HG02981 (cell line): ENCODE data around the gene ZDHHC19.
"Not testable (repeated sequence)": the region's sequence is repeated elsewhere in the genome, so short reads cannot be mapped to it uniquely, and the experiment has no call there.

Experiments used
- ATAC-seq: cut with Tn5 transposase; IDR thresholded peaks from one replicate; pipeline ENCODE4 v1.9.1; 2021; ENCODE audit warnings: mild to moderate bottlenecking, moderate library complexity; ENCODE audit not compliant: unreplicated experiment

ZDHHC19 gene

GRCh38 chr3:196179380-196180308 lies 31.6 kb downstream of the ZDHHC19 start:
- ATAC-seq: peak; percentile 48

DNA sequence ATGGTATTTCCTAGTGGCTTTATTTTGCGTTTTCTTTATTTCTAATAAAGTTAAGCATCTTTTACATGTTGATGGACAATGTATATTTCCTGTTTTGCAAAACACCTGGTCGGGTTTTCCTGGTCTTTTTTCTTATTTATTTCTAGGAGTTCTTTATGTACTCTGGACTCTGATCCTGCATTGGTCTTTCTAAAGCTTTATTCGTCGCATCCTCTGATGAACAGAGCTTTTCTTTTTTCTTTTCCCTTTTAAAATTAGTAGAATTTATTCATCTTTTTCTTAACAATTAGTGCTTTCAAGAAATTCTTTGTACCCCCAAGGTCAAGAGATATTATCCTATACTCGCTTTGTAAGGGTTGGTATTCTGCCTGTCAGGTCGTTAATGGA lies 32.2 kb downstream of the ZDHHC19 start:
- ATAC-seq: no peak

DNA sequence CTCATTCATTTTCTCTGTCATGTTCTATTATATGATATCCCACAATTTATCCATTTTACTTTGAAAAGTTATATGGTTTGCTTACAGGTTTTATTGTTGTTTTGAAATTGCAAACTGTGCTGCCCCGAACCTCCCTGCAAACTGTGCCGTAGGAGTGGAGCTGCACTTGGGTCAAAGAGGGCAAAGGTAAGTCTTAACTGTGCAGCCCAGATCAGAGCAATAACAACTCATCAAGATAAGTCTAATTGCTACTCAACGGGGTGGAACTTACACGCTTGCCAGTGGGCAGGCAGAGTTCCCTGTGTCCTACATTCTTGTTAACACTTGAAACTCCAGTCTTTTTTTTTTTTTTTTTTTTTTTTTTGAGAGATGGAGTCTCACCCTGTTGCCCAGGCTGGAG lies 33.2 kb downstream of the ZDHHC19 start:
- no peak for ATAC-seq

DNA sequence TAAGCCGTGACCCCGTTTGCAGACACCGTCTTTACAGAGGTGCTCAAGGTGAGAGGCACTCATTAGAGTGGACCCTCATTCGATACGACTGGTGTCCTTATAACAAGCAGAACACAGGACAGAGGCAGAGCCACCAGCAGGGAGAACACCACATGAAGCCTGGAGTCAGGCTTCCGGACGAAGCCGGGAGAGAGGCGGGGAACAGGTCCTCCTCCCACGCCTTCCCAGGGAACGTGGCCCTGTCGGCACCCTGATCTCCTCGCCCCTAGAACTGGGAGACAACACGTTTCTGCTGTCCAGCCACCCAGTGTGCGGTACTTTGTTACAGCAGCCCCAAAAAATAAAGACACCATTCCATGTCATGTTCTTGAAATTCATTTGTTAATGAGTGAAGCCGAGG lies 33.6 kb downstream of the ZDHHC19 start:
- no peak for ATAC-seq

DNA sequence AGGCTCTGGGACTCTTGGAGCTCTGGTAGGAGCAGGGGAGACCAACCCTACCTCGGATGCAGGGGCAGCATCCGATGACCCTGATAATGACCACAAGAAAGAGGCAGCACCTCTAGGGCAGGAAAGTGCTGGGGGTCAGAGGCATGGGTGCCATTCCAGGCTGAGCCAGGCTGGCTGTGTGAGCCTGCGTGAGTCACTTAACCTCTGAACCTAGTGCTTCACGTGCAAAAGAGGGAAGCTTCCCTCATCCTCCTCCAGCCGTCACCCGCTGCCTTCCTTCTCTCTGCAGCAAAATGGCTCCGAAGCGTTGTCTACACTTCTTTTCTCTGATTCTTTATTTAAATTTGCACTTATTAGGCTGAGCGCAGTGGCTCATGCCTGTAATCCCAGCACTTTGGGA lies 35.5 kb downstream of the ZDHHC19 start:
- ATAC-seq: no peak

DNA sequence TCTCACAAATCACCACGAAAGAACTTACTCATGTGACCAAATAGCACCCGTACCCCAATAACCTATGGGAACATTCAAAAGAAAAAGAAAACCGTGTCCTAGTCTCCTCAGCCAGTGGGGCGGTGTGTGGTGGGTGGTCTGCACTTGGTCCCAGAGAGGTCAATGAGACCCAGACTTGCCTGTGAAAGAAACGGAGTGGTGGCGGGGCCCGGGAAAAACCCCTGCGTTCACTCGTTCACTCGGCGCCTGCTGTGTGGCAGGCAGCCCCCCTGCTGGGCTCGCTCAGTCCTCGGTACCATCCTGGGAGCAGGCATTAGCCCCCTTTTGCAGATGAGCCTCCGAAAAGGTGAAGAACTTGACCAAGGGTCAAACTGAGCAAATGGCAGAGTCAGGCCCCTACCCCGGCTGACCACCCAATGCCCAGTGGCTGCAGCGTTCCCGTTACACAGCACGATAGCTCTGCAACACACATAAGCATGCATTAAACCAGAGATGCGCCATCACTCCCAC lies 36.0 kb downstream of the ZDHHC19 start:
- ATAC-seq: no peak

DNA sequence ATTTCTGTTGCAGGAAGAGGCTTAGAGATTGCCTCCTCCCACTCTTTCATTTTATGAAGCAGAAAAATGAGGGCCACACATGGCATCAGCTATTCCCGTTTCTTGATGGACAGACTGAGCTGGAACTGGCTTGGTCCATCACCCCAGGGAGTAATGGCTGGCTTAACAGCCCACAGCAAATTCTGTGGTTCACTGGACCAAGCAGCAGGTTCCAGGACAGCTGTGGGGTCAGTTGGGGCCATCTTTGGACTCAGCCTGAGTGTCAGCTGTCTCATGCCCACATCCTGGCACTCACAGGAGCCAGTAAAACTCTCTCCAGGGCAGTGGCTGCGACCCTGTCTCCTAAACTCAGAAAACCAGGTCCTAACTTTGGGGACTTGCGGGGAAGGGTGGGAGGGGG lies 36.5 kb downstream of the ZDHHC19 start:
- no peak for ATAC-seq

DNA sequence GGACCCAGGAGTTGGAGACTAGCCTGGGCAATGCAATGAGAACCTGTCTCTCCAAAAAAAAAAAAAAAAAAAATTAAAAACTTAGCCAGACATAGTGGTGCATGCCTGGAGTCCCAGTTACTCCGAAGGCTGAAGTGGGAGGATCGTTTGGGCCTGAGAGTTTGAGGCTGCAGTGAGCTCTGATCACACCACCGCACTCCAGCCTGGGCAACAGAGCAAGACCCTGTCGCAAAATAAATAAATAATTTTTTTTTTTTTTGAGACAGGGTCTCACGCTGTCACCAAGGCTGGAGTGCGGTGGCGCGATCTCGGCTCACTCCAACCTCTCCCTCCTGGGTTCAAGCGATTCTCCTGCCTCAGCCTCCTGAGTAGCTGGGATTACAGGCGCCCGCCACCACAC lies 40.9 kb downstream of the ZDHHC19 start:
- not testable (repeated sequence) for ATAC-seq

- ATAC-seq: no peak
Observed at GRCh38 chr3:196169836-196170240, 41.4 kb downstream of the ZDHHC19 start.

GRCh38 chr3:196168808-196169391 lies 42.3 kb downstream of the ZDHHC19 start:
- no peak for ATAC-seq

DNA sequence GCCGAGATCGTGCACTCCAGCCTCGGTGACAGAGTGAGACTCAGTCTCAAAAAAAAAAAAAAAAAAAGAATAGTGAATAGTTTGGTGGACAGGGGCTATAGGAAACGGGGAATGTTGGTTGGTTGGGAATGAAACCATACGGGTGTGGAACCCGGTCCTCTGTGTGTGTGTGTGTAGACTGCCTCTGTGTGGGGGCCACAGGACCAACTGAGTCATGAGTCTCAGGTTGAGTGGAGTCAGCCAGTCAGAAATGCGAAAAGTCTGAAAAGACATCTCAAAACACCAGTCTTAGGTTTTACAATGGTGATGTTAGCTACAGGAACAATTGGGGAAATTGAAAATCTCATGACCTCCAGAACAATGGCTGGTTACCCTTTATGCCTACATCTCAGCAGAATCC lies 44.5 kb downstream of the ZDHHC19 start:
- no peak for ATAC-seq

GRCh38 chr3:196165850-196166249 lies 45.4 kb downstream of the ZDHHC19 start:
- no peak for ATAC-seq

DNA sequence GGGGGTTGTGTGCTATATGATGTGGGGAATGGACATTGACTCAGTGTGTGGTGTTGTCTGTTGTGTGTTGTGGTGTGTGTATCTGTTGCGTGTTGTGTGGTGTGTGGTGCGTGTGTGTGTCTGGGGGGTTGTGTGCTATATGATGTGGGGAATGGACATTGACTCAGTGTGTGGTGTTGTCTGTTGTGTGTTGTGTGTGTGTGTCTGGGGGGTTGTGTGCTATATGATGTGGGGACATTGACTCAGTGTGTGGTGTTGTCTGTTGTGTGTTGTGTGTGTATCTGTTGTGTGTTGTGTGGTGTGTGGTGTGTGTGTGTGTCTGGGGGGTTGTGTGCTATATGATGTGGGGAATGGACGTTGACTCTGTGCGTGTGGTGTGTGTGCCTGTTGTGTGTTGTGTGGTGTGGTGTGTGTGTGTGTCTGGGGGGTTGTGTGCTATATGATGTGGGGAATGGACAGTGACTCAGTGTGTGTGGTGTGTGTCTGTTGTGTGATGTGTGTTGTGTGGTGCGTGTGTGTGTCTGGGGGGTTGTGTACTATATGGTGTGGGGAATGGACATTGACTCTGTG lies 46.1 kb downstream of the ZDHHC19 start:
- not testable (repeated sequence) for ATAC-seq

- no peak for ATAC-seq
Observed at GRCh38 chr3:196164576-196164975, 46.6 kb downstream of the ZDHHC19 start.

GRCh38 chr3:196163666-196164493 lies 47.3 kb downstream of the ZDHHC19 start:
- ATAC-seq: no peak

DNA sequence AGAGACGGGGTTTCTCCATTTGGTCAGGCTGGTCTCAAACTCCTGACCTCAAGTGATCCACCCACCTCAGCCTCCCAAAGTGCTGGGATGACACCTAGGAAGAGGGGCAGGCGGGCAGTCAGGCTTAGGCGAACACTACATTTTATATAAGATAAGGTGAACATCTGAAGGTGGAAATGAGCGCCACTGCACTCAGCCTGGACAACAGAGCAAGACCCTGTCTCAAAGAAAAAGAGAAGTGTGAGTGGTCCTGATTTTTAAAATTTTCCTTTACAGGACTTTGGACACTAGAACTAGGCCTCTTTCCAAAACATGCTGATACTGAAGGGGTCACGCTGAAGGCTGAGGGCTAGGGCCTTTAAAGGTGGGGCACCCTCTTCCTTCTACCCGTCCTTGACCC lies 48.0 kb downstream of the ZDHHC19 start:
- no peak for ATAC-seq

DNA sequence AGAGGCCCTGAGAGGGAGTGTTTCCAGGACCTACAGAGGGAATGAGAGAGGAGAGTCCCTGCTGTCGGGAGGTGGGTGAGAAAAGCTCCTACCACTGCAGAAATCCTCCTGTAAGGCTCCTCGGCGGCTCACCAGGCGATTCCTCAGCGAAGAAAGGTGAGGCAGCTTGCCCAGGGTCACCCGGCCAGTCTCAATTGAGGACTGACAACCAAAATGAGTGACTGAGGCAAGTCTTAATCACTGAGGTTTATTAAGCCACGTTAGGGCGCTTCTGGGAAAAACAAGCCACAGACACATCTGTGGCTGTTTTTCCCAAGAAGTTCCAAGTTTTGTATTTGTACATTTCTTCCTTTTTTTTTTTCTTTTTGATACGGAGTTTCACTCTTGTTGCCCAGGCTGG lies 48.5 kb downstream of the ZDHHC19 start:
- ATAC-seq: no peak

- ATAC-seq: peak; percentile 96
Observed at GRCh38 chr3:196159952-196160804, 51.0 kb downstream of the ZDHHC19 start.

DNA sequence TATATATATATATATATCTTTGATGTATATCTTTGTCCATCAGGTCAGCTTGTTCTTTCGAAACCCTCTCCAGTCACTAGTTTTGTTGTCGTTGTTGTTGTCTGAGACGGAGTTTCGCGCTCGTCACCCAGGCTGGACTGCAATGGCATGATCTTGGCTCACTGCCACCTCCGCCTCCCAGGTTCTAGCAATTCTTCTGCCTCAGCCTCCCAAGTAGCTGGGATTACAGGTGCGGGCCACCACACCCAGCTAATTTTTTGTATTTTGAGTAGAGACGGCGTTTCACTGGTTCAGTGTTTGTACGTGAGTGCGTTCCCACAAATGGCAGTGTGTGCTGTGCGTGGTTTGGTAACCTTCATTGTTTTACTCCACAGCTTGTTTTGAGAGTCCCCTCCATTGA lies 51.7 kb downstream of the ZDHHC19 start:
- no peak for ATAC-seq

- no peak for ATAC-seq
Observed at GRCh38 chr3:196156160-196156559, 55.0 kb downstream of the ZDHHC19 start.
